HG03558 (cell line): Measurements from ENCODE around the gene PCCA.
"Not testable (repeated sequence)": the region's sequence is repeated elsewhere in the genome, so short reads cannot be mapped to it uniquely, and the experiment has no call there.

Experiments used
- ATAC-seq: cut with Tn5 transposase; IDR thresholded peaks from one replicate; pipeline ENCODE4 v1.9.1; 2021; ENCODE audit warnings: moderate number of reproducible peaks; ENCODE audit not compliant: unreplicated experiment; ENCODE audit errors: extremely low read depth

Gene PCCA

DNA sequence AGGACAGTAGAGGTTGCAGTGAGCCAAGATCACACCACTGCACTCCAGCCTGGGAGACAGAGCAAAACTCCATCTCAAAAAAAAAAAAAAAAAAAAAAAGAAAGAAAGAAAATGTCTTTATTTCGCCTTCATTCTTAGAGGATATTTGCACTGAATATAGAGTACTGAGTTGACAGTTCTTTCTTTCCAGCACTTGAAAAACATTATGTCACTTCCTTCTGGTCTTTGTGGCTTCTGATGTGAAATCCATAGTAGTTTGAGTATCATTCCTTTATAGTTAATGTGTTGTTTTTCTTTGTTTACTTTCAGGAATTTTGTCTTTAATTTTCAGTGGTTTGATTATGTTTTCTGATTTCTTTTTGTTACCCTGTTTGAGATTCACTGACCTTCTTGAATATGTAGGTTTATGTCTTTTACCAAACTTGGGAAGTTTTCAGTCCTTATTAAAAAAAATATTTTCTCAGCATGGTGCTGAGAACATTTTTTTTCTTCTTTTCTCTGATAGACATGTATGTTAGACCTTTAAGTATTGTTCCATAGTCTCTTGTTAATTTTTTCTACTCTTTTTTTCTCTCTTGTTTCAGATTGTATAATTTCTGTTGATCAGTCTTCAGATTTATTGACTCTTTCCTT, 50.1 kb downstream of the PCCA start:
- no peak for ATAC-seq

DNA sequence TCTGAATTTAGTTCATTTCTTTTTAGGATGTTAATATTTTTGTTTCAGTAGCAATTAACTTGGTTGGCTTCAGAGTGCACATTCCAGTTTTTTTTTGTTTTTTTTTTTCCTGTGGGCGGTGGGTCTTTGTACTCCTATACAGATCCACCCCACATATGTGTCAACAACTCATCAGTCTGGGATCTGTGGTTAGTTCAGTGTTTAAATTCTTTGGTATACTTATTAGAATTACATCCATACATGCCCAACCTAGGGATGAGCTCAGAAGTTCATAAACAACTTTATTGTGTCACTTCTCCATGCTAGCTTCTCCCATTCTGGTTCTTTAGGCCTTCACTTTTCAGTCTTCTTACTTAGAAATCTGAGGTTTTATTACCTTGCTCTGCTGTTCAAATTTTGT, 50.9 kb downstream of the PCCA start:
- no peak for ATAC-seq

GRCh38 chr13:100140441-100140840, 51.5 kb downstream of the PCCA start:
- ATAC-seq = no peak

DNA sequence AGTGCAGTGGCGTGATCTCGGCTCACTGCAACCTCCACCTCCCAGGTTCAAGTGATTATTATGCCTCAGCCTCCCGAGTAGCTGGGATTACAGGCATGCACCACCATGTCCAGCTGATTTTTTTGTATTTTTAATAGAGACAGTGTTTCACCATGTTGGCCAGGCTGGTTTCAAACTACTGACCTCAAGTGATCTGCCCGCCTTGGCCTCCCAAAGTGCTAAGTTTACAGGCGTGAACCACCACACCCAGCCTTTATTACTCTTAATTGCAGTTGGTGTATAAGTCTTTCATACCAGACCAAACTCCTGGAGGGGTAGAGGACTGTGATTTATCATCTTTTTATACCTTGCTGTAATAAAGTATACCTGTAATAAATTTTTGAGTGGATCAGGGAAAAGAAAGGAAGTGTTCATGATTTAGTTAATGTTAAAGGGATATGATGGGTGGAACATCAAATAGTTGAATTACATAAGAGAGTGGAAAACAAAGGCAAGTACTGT, 52.6 kb downstream of the PCCA start:
- not testable (repeated sequence) for ATAC-seq

GRCh38 chr13:100146534-100146933, 57.6 kb downstream of the PCCA start:
- ATAC-seq = no peak

- no peak for ATAC-seq
Observed at GRCh38 chr13:100147825-100148224, 58.9 kb downstream of the PCCA start.

DNA sequence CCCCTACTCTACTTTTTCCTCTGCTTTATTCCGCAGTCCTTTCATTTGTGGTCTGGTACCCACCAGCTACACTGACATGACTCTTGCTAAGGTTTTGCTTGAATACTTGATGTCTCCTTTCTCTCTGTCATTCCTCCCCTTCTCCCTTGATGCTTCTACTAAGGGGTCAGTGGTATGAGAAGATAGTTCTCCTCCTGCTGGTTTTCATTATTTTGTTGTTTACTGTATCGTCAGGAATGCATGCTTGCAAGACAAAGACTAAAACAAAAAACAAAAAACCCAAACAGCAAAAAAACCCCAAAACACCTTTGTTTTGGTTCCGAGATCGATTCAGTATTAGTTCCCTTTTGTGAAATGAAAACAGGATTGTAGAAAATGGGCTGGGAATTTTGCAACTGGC, 59.5 kb downstream of the PCCA start:
- ATAC-seq = no peak

- ATAC-seq = no peak
Observed at GRCh38 chr13:100149389-100149788, 60.5 kb downstream of the PCCA start.

GRCh38 chr13:100150711-100151110, 61.8 kb downstream of the PCCA start:
- ATAC-seq = not testable (repeated sequence)

DNA sequence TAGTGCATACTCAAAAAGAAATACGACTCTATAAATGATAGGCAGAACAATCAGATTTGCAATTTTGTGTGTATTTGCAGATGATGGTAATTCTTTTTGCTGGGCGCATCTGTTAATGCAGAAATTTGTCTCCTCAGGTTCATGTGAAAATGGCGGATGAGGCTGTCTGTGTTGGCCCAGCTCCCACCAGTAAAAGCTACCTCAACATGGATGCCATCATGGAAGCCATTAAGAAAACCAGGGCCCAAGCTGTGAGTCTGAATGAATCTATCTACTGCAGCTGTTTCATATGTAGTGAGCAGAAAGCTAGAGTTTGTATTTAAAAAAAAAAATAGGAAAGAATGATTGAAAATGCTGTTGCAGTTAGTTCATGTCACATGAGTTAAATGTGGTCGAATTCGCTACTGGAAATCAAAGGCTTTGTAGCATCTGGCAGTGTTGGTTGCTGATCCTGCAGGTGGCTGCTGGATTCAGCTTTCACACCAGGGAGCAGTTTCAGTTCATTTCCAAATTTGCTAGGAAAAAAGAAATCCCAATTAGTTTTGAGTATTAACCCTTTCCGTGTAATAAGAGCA, 66.0 kb downstream of the PCCA start:
- ATAC-seq = no peak

DNA sequence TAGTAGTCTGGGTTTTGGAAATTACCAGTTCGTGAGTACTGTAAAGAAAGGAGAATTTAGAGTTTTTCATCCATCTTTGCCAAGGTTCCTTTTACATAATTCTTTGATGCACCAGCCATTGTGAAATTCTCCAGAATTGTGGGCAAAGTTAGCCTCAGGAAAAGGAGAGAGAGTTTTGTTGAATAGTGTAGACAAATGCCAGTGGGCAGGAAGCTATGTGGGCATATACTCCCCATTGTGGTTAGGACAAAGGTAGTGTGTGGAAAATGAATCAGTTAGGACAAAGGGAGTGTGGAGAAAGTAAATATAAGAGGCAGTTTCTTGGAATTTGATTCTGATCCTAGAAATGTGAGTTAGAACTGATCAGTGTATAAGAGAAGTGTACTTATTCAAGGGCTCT, 67.9 kb downstream of the PCCA start:
- no peak for ATAC-seq

DNA sequence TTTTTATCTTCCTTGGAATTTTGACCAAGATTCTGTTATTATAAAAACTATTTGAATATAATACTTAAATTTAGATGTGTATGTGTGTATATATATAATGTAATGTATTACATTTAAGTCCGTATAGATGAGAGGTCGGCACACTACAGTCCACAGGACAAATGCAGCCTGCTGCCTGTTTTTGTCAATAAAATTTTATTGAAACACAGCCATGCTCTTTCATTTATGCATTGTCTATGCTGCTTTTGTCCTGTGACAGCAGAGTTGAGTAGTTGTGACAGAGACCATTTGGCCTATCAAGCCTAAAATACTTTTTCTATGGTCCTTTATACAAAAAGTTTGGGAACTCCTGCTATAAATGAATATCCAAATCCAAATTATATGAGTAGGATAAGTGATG, 69.7 kb downstream of the PCCA start:
- no peak for ATAC-seq

DNA sequence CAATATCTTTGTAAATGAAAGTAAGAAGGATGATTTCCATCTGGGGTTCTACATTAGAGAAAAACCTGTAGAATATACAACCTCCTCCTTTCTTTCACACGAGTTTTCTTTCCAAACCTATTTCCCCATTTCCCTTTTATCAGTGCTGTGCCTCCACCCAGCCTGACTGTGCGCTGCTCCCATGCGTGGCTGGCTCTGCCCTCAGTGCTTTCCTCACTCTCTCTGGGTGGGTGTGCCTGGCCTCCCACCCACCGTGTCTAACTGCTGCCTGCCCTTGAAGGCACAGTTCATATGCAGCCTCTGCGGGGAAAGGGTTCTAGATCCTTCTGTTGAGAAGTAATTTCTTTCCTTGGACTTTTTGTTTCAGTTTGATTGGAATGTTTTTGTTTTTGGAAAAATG, 70.7 kb downstream of the PCCA start:
- no peak for ATAC-seq

- no peak for ATAC-seq
Observed at GRCh38 chr13:100160450-100160849, 71.6 kb downstream of the PCCA start.

DNA sequence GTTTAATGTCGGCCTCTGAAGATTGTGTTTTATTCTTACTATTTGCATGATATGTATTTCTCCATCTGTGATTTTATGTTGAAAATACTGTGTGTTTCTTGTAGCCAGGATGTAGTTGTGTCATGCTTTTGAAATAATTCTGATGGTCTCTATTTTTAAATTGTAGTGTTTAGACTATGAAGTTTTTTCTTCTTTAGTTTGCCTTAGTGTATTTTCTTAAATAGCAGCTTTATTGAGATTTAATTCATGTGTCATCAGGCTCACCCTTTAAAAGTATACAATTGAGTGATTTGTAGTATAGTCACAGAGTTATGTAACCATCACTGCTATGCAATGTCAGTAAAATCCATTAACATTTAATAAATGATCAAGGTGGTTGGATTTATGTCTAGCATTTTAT, 74.5 kb downstream of the PCCA start:
- no peak for ATAC-seq

DNA sequence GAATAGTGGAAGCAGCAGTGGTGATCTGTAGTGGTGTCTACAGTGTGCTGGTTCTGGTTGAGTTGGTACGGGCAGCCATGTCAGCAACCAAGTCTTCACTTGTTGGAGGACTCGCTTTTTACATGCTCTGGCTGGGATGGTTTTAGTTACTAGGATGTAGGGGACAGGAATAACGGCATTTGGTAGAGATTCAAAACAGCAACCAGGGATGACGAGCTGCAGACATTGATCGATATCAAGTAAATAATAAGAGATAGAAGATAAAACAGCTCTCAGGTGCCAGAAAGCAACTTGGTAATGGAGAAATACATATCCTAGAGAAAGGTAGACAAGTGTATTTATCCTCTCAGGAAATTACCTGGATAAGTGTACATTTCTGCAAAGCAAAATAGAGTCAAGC, 84.3 kb downstream of the PCCA start:
- no peak for ATAC-seq

GRCh38 chr13:100174455-100174854, 85.6 kb downstream of the PCCA start:
- ATAC-seq = not testable (repeated sequence)

DNA sequence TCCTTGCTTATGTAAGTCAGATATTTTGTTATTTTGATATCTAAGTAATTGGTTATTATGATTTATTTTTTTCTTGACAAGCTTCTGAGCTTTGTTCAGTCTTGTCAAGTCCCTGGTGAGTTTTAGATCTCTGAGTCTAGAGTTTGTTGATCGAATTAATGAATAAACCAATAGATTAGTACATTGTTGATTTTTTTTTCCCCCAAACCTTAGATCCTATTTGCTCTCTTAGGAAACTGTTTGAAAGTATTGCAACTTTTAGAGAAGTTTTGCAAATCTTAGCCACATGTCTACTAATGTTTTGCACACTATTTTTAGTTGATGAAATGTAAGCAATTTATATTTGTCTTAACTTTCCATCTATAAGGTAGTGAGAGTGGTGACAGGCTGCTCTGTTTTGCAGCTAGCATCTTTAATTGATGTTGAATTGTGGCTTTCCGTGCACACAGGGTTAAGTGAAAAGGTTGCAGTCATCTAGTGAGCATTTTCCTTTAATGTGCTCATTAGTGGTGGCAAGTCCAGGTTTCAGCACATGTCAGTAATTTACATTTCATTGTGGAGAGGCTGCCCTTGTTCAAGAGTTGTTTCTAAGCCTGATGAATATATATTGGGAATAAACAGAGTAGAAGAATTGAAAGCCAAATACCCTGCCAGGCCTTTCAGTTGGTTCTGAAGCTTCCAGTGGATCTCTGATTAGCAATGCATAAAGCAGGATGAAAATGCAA, 86.3 kb downstream of the PCCA start:
- no peak for ATAC-seq

DNA sequence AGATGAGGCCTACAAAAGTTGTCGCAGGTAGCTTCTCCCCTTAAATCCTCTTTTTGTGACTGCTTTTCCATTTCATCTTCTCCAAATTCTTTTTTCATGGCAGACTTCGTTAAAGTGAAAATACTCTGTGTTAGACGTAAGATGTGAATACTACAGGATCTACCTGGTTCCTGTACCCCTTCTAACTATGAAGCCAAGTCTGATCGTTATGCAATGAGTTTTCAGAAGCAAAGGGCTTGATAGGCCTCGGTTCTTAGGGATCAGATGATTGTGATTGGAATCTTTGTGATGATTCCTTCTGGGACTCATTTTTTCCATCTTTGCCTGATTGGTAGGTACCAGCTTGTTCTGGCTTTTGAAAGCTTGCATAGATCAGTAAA, 86.9 kb downstream of the PCCA start:
- no peak for ATAC-seq

DNA sequence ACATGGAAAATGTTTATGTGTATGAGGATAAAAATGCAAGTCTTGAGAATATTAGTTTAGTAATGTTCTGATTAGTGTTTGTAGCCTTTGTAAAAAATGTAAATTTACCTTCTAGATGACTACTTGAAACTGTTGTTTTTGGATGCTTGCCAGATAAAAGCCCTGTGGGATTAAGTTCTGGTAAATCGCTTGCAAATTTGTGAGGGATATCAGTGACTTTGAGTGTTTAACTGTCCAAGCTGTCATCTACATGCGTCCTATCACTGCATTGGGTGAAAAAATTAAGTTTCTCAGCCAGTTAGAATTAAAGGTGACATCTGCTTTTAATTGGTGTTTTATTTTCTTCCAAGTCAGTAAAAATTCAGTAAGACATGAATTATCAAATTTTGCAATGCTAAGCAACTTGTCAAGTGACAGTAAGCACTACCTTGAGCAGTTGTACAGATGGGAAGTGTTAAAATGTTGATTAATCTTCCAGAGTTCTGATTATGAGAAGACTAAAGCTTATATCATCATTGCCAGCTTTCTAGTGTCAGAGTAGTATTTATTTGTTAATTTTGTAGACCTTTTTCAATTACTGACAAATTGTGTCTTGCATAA, 88.0 kb downstream of the PCCA start:
- ATAC-seq = no peak

- ATAC-seq = no peak
Observed at GRCh38 chr13:100178309-100178708, 89.4 kb downstream of the PCCA start.
